ENCODE measurements around the gene CHD9. TPM values are rescaled to one million over a fixed set of nuclear protein-coding genes. Genes with fewer than 3 reads are reported as not detected.

The CHD9 gene
- total RNA-seq, 1 experiment from 2014 or later = 26.3 TPM

- peaks cover 23% of the 10 kb centered on the region for H3K79me2 ChIP-seq (ENCODE audit: low read depth)
- no peak overlapping the region for H3K27ac ChIP-seq
- ChIA-PET POLR2A (ENCODE audit: unreplicated experiment) (no interaction called here), CTCF (interaction anchor here (0.6 kb wide), 1 partner anchor 472 kb away, joined by 5 read pairs; no protein-coding TSS in a partner anchor)
- no peaks in the 10 kb centered on the region for H3K27me3 ChIP-seq (ENCODE audit: insufficient read depth, low read depth)
- no peaks in the 10 kb centered on the region for H3K36me3 ChIP-seq (ENCODE audit: low read depth)
- BruUV-seq (replicated peaks) = no TSS peak
- H3K4me1 ChIP-seq (replicated peaks; ENCODE audit: insufficient read depth) = peaks cover 28% of the 10 kb centered on the region
- TF ChIP-seq CTCF (conservative IDR thresholded peaks at IDR 0.05) (no peak), EZH2 (IDR thresholded peaks at IDR 0.05; ENCODE audit: low read depth) (no peak)
- no peak overlapping the region for H3K4me2 ChIP-seq
- DNase-seq = no peak
- intact Hi-C loops (cut with micrococcal nuclease; ENCODE audit: unreplicated experiment) = no loop called here
- H3K9me3 ChIP-seq (ENCODE audit: insufficient read depth, low read depth) = no peaks in the 10 kb centered on the region
- no peaks in the 10 kb centered on the region for H3K9me2 ChIP-seq (ENCODE audit: insufficient read depth)
- H3K4me3 ChIP-seq = no peak overlapping the region
- no peak overlapping the region for H2AFZ ChIP-seq
- no peaks in the 10 kb centered on the region for H4K20me1 ChIP-seq (ENCODE audit: insufficient read depth)
- H3F3A ChIP-seq (ENCODE audit: insufficient read depth, low read depth) = peaks cover 10% of the 10 kb centered on the region
Observed at GRCh38 chr16:53057658-53058057, 2.9 kb downstream of the CHD9 start.

GRCh38 chr16:53058441-53058840 is 3.6 kb downstream of the CHD9 start:
- no peaks in the 10 kb centered on the region for H3K27me3 ChIP-seq (ENCODE audit: insufficient read depth, low read depth)
- no peak overlapping the region for H2AFZ ChIP-seq
- no peak for DNase-seq
- H3K9me3 ChIP-seq (ENCODE audit: insufficient read depth, low read depth) = no peaks in the 10 kb centered on the region
- H3K4me1 ChIP-seq (replicated peaks; ENCODE audit: insufficient read depth) = peaks cover 20% of the 10 kb centered on the region
- TF ChIP-seq CTCF (conservative IDR thresholded peaks at IDR 0.05) (no peak), EZH2 (IDR thresholded peaks at IDR 0.05; ENCODE audit: low read depth) (no peak)
- no peak overlapping the region for H3K4me2 ChIP-seq
- H3K9me2 ChIP-seq (ENCODE audit: insufficient read depth) = no peaks in the 10 kb centered on the region
- peaks cover 9% of the 10 kb centered on the region for H3F3A ChIP-seq (ENCODE audit: insufficient read depth, low read depth)
- intact Hi-C loops (cut with micrococcal nuclease; ENCODE audit: unreplicated experiment) = no loop called here
- no TSS peak for BruUV-seq (replicated peaks)
- H3K36me3 ChIP-seq (ENCODE audit: low read depth) = no peaks in the 10 kb centered on the region
- peaks cover 23% of the 10 kb centered on the region for H3K79me2 ChIP-seq (ENCODE audit: low read depth)
- H4K20me1 ChIP-seq (ENCODE audit: insufficient read depth) = no peaks in the 10 kb centered on the region
- ChIA-PET CTCF (no interaction called here), POLR2A (ENCODE audit: unreplicated experiment) (no interaction called here)
- H3K27ac ChIP-seq = no peak overlapping the region
- no peak overlapping the region for H3K4me3 ChIP-seq

GRCh38 chr16:53058882-53059281 is 4.1 kb downstream of the CHD9 start:
- POLR2A ChIA-PET (ENCODE audit: unreplicated experiment) = no interaction called here
- no peaks in the 10 kb centered on the region for H4K20me1 ChIP-seq (ENCODE audit: insufficient read depth)
- H3K9me3 ChIP-seq (ENCODE audit: insufficient read depth, low read depth) = no peaks in the 10 kb centered on the region
- H3K9me2 ChIP-seq (ENCODE audit: insufficient read depth) = no peaks in the 10 kb centered on the region
- no TSS peak for BruUV-seq (replicated peaks)
- peaks cover 20% of the 10 kb centered on the region for H3K4me1 ChIP-seq (replicated peaks; ENCODE audit: insufficient read depth)
- peaks cover 23% of the 10 kb centered on the region for H3K79me2 ChIP-seq (ENCODE audit: low read depth)
- no peak for TF ChIP-seq EZH2 (IDR thresholded peaks at IDR 0.05; ENCODE audit: low read depth)
- no peak for TF ChIP-seq CTCF (conservative IDR thresholded peaks at IDR 0.05)
- no peaks in the 10 kb centered on the region for H3K36me3 ChIP-seq (ENCODE audit: low read depth)
- H2AFZ ChIP-seq = no peak overlapping the region
- no peak for DNase-seq
- no peak overlapping the region for H3K4me2 ChIP-seq
- H3K27ac ChIP-seq = no peak overlapping the region
- CTCF ChIA-PET = no interaction called here
- H3K4me3 ChIP-seq = no peak overlapping the region
- peaks cover 4% of the 10 kb centered on the region; the same call in 1 of the 2 replicates for H3F3A ChIP-seq (ENCODE audit: insufficient read depth, low read depth)
- no peaks in the 10 kb centered on the region for H3K27me3 ChIP-seq (ENCODE audit: insufficient read depth, low read depth)
- intact Hi-C loops (cut with micrococcal nuclease; ENCODE audit: unreplicated experiment) = no loop called here

Data from PC-9 (cell line).